Measurements from ENCODE around the gene CAMK1D.
"Not testable (repeated sequence)": the region's sequence is repeated elsewhere in the genome, so short reads cannot be mapped to it uniquely, and the experiment has no call there.

Gene CAMK1D

GRCh38 chr10:12490963-12491362, 141.6 kb downstream of the CAMK1D start:
- no peak overlapping the region for H3K4me3 Mint-ChIP-seq
- no peaks in the 10 kb centered on the region for H3K9me3 Mint-ChIP-seq
- peaks cover 24 to 65% of the 10 kb centered on the region in 2 donors for H3K4me1 Mint-ChIP-seq
- no peak for ATAC-seq (replicated peaks)
- no peaks in the 10 kb centered on the region for H3K27me3 Mint-ChIP-seq
- peaks cover 0 to 8% of the 10 kb centered on the region in 2 donors for H3K36me3 Mint-ChIP-seq
- DNase-seq, result no peak
- H3K27ac Mint-ChIP-seq, result no peak overlapping the region

- H3K4me1 Mint-ChIP-seq, result peaks cover 27 to 64% of the 10 kb centered on the region in 2 donors
- no peaks in the 10 kb centered on the region for H3K9me3 Mint-ChIP-seq
- no peak overlapping the region for H3K27ac Mint-ChIP-seq
- no peak for ATAC-seq (replicated peaks)
- H3K27me3 Mint-ChIP-seq, result no peaks in the 10 kb centered on the region
- no peak overlapping the region for H3K4me3 Mint-ChIP-seq
- no peak for DNase-seq
- H3K36me3 Mint-ChIP-seq, result peaks cover 0 to 12% of the 10 kb centered on the region in 2 donors
Measured at GRCh38 chr10:12491491-12491890, 142.1 kb downstream of the CAMK1D start.

GRCh38 chr10:12492016-12492415, 142.7 kb downstream of the CAMK1D start:
- no peaks in the 10 kb centered on the region for H3K27me3 Mint-ChIP-seq
- no peak overlapping the region for H3K4me3 Mint-ChIP-seq
- H3K4me1 Mint-ChIP-seq, result peaks cover 29 to 59% of the 10 kb centered on the region in 2 donors
- no peaks in the 10 kb centered on the region for H3K9me3 Mint-ChIP-seq
- no peak for ATAC-seq (replicated peaks)
- peaks cover 0 to 12% of the 10 kb centered on the region in 2 donors for H3K36me3 Mint-ChIP-seq
- peak overlapping the region; percentile 3 for H3K27ac Mint-ChIP-seq
- no peak for DNase-seq

GRCh38 chr10:12497046-12497445, 147.7 kb downstream of the CAMK1D start:
- not testable (repeated sequence) for ATAC-seq (replicated peaks); H3K27me3 Mint-ChIP-seq; H3K9me3 Mint-ChIP-seq; H3K27ac Mint-ChIP-seq; DNase-seq; H3K4me3 Mint-ChIP-seq
- Mint-ChIP-seq H3K36me3 (peaks cover 5 to 26% of the 10 kb centered on the region in 2 donors), H3K4me1 (peaks cover 50 to 78% of the 10 kb centered on the region in 2 donors)

GRCh38 chr10:12499076-12499986, 150.0 kb downstream of the CAMK1D start:
- Mint-ChIP-seq H3K4me3 (no peak overlapping the region), H3K27ac (no peak overlapping the region), H3K36me3 (peaks cover 5 to 20% of the 10 kb centered on the region in 2 donors), H3K9me3 (peaks cover 3 to 8% of the 10 kb centered on the region in 2 donors), H3K27me3 (no peaks in the 10 kb centered on the region), H3K4me1 (peaks cover 50 to 79% of the 10 kb centered on the region in 2 donors)
- ATAC-seq (replicated peaks), result no peak
- no peak for DNase-seq

- Mint-ChIP-seq H3K4me1 (peaks cover 58 to 91% of the 10 kb centered on the region in 2 donors), H3K36me3 (peaks cover 5 to 24% of the 10 kb centered on the region in 2 donors), H3K4me3 (no peak overlapping the region), H3K9me3 (peaks cover 3 to 8% of the 10 kb centered on the region in 2 donors), H3K27me3 (no peaks in the 10 kb centered on the region), H3K27ac (no peak overlapping the region)
- DNase-seq (no peak), ATAC-seq (replicated peaks) (no peak)
Measured at GRCh38 chr10:12500381-12501303, 151.3 kb downstream of the CAMK1D start.

- DNase-seq, result no peak
- peaks cover 5 to 20% of the 10 kb centered on the region in 2 donors for H3K36me3 Mint-ChIP-seq
- no peak overlapping the region for H3K4me3 Mint-ChIP-seq
- no peaks in the 10 kb centered on the region for H3K27me3 Mint-ChIP-seq
- H3K9me3 Mint-ChIP-seq, result peaks cover 3 to 8% of the 10 kb centered on the region in 2 donors
- H3K4me1 Mint-ChIP-seq, result peaks cover 56 to 91% of the 10 kb centered on the region in 2 donors
- H3K27ac Mint-ChIP-seq, result no peak overlapping the region
- ATAC-seq (replicated peaks), result no peak
Measured at GRCh38 chr10:12501324-12501723, 152.0 kb downstream of the CAMK1D start.

- ATAC-seq (replicated peaks), result peak in 1 of 2 donors; percentile 10
- H3K4me3 Mint-ChIP-seq, result no peak overlapping the region
- DNase-seq, result no peak
- peaks cover 3 to 8% of the 10 kb centered on the region in 2 donors for H3K9me3 Mint-ChIP-seq
- H3K27ac Mint-ChIP-seq, result peak overlapping the region; percentile 75
- H3K4me1 Mint-ChIP-seq, result peaks cover 56 to 97% of the 10 kb centered on the region in 2 donors
- peaks cover 5 to 19% of the 10 kb centered on the region in 2 donors for H3K36me3 Mint-ChIP-seq
- H3K27me3 Mint-ChIP-seq, result no peaks in the 10 kb centered on the region
Measured at GRCh38 chr10:12501841-12502525, 152.6 kb downstream of the CAMK1D start.

GRCh38 chr10:12502526-12503274, 153.4 kb downstream of the CAMK1D start:
- Mint-ChIP-seq H3K9me3 (peaks cover 3 to 5% of the 10 kb centered on the region in 2 donors), H3K4me1 (peaks cover 60 to 99% of the 10 kb centered on the region in 2 donors), H3K4me3 (no peak overlapping the region), H3K27ac (peak overlapping the region; percentile 48), H3K27me3 (no peaks in the 10 kb centered on the region), H3K36me3 (peaks cover 4 to 15% of the 10 kb centered on the region in 2 donors)
- ATAC-seq (replicated peaks), result no peak
- DNase-seq, result no peak

GRCh38 chr10:12503311-12503710, 154.0 kb downstream of the CAMK1D start:
- peaks cover 59 to 99% of the 10 kb centered on the region in 2 donors for H3K4me1 Mint-ChIP-seq
- H3K36me3 Mint-ChIP-seq, result peaks cover 2 to 12% of the 10 kb centered on the region in 2 donors
- H3K4me3 Mint-ChIP-seq, result no peak overlapping the region
- H3K27ac Mint-ChIP-seq, result peak overlapping the region; percentile 48
- H3K27me3 Mint-ChIP-seq, result no peaks in the 10 kb centered on the region
- no peak for ATAC-seq (replicated peaks)
- H3K9me3 Mint-ChIP-seq, result no peaks in the 10 kb centered on the region
- DNase-seq, result no peak

GRCh38 chr10:12504176-12504575, 154.8 kb downstream of the CAMK1D start:
- peaks cover 2 to 17% of the 10 kb centered on the region in 2 donors for H3K36me3 Mint-ChIP-seq
- no peaks in the 10 kb centered on the region for H3K9me3 Mint-ChIP-seq
- no peak for ATAC-seq (replicated peaks)
- H3K27ac Mint-ChIP-seq, result no peak overlapping the region
- H3K4me3 Mint-ChIP-seq, result no peak overlapping the region
- H3K4me1 Mint-ChIP-seq, result peaks cover 62 to 99% of the 10 kb centered on the region in 2 donors
- DNase-seq, result no peak
- no peaks in the 10 kb centered on the region for H3K27me3 Mint-ChIP-seq

- DNase-seq, result no peak
- Mint-ChIP-seq H3K4me3 (no peak overlapping the region), H3K36me3 (peaks cover 2 to 17% of the 10 kb centered on the region in 2 donors), H3K27ac (no peak overlapping the region), H3K27me3 (no peaks in the 10 kb centered on the region), H3K4me1 (peaks cover 62 to 99% of the 10 kb centered on the region in 2 donors), H3K9me3 (no peaks in the 10 kb centered on the region)
- ATAC-seq (replicated peaks), result no peak
Measured at GRCh38 chr10:12504628-12505027, 155.3 kb downstream of the CAMK1D start.

- DNase-seq, result no peak
- Mint-ChIP-seq H3K4me1 (peaks cover 61 to 99% of the 10 kb centered on the region in 2 donors), H3K9me3 (no peaks in the 10 kb centered on the region), H3K27ac (no peak overlapping the region), H3K4me3 (no peak overlapping the region), H3K36me3 (peaks cover 2 to 17% of the 10 kb centered on the region in 2 donors), H3K27me3 (no peaks in the 10 kb centered on the region)
- no peak for ATAC-seq (replicated peaks)
Measured at GRCh38 chr10:12505683-12506082, 156.3 kb downstream of the CAMK1D start.
